ENCODE data around the gene RANBP17. TPM values are rescaled to one million over a fixed set of nuclear protein-coding genes. Genes with fewer than 3 reads are reported as not detected.

Gene RANBP17
- total and polyA plus RNA-seq, 2 of the 4 experiments (the other 2 are of a cell fraction), result 8.2 to 29.0 TPM

- ATAC-seq (ENCODE audit: low read depth) (no peak), DNase-seq (no peak)
- Histone ChIP-seq H4K91ac (ENCODE audit: insufficient read depth, low read depth, low read length) (no peak overlapping the region), H2AFZ (replicated peaks; ENCODE audit: low read length, poor library complexity) (no peak overlapping the region), H3K4me1 (ENCODE audit: control insufficient read depth, insufficient read depth, low read length) (peaks cover 2% of the 10 kb centered on the region; the same call in 1 of the 2 replicates), H3K4me3 (ENCODE audit: insufficient read depth, low read depth, low read length) (no peak overlapping the region), H2BK120ac (ENCODE audit: low read depth, low read length) (no peak overlapping the region), H2BK15ac (ENCODE audit: low read depth, low read length) (no peak overlapping the region), H2AK5ac (ENCODE audit: low read depth, low read length) (no peak overlapping the region), H3K9me3 (ENCODE audit: control insufficient read depth, insufficient read depth, low read length) (0 out of 2 replicates have a peak, but pooled peaks cover 4% of the 10 kb centered on the region), H3K9ac (ENCODE audit: low read depth, low read length) (no peak overlapping the region), H3K14ac (replicated peaks; ENCODE audit: low read depth, low read length) (no peak overlapping the region), H3K36me3 (ENCODE audit: control insufficient read depth, insufficient read depth, low read length) (no peaks in the 10 kb centered on the region), H3K9me1 (ENCODE audit: insufficient read depth, low read length) (no peaks in the 10 kb centered on the region), H4K8ac (ENCODE audit: low read depth in 2 of 2, low read length in 2 of 2) (no peak overlapping the region), H2AK9ac (replicated peaks; ENCODE audit: low read depth, low read length, poor library complexity) (no peak overlapping the region), H2BK20ac (ENCODE audit: low read depth, low read length) (no peak overlapping the region), H3K23ac (ENCODE audit: low read depth, low read length) (no peak overlapping the region), H4K20me1 (ENCODE audit: insufficient read depth, low read length) (peaks cover 5% of the 10 kb centered on the region; the same call in 1 of the 2 replicates), H4K5ac (ENCODE audit: low read depth, low read length) (no peak overlapping the region), H3K56ac (ENCODE audit: extremely low read depth, insufficient read depth, low read length) (no peak overlapping the region), H3K27ac (ENCODE audit: insufficient read depth, low read length) (no peak overlapping the region), H3K4ac (ENCODE audit: low read depth, low read length) (no peak overlapping the region), H3K18ac (ENCODE audit: low read depth, low read length) (no peak overlapping the region), H3K79me1 (ENCODE audit: low read depth in 1 of 2, low read length in 2 of 2) (no peaks in the 10 kb centered on the region), H3K27me3 (ENCODE audit: control insufficient read depth, insufficient read depth, low read length) (peaks cover 86% of the 10 kb centered on the region), H2BK5ac (ENCODE audit: low read depth, low read length, poor library complexity, severe bottlenecking) (no peak overlapping the region), H3K4me2 (ENCODE audit: low read depth, low read length) (no peak overlapping the region)
- no TSS peak for BruUV-seq (replicated peaks)
- intact Hi-C loops (cut with micrococcal nuclease), result no loop called here
- ChIA-PET CTCF (no interaction called here), POLR2A (ENCODE audit: unreplicated experiment) (no interaction called here)
- TF ChIP-seq POLR2A (IDR thresholded peaks at IDR 0.05; ENCODE audit: low read depth, low read length) (no peak), SMC3 (IDR thresholded peaks at IDR 0.05; ENCODE audit: low read depth, low read length) (no peak), RFX5 (IDR thresholded peaks at IDR 0.05; ENCODE audit: low read depth, low read length) (no peak), CEBPB (IDR thresholded peaks at IDR 0.05; ENCODE audit: low read depth, low read length) (no peak), USF2 (IDR thresholded peaks at IDR 0.05; ENCODE audit: low read depth, low read length) (no peak), CHD1 (IDR thresholded peaks at IDR 0.05; ENCODE audit: low read depth, low read length) (no peak), FOS (IDR thresholded peaks at IDR 0.05; ENCODE audit: low read depth, low read length) (no peak), ELK1 (IDR thresholded peaks at IDR 0.05; ENCODE audit: borderline replicate concordance, low read depth, low read length) (no peak), MAZ (IDR thresholded peaks at IDR 0.05; ENCODE audit: borderline replicate concordance, low read depth, low read length) (no peak), RAD21 (IDR thresholded peaks at IDR 0.05; ENCODE audit: low read length) (no peak), NFE2L2 (IDR thresholded peaks at IDR 0.05; ENCODE audit: low read depth, low read length) (no peak), RCOR1 (IDR thresholded peaks at IDR 0.05; ENCODE audit: insufficient replicate concordance, low read length) (no peak), BHLHE40 (IDR thresholded peaks at IDR 0.05; ENCODE audit: low read depth, low read length) (no peak), MAFK (IDR thresholded peaks at IDR 0.05; ENCODE audit: low read depth, low read length) (no peak), CTCF (conservative IDR thresholded peaks at IDR 0.05; ENCODE audit: low read depth, low read length) (no peak), MXI1 (IDR thresholded peaks at IDR 0.05; ENCODE audit: borderline replicate concordance, low read depth, low read length) (no peak)
- 10% methylated on average over 2 of the region's 9 CpGs; no CpG with 5 or more reads in 1 of the 2 experiments for WGBS, 2 experiments (ENCODE audit: extremely low coverage in 2 of 2, insufficient read length in 1 of 2)
- dilution Hi-C loops (cut with HindIII; ENCODE audit: low sequenced_read_pairs, unreplicated experiment), result no loop called here
- in situ Hi-C loops (cut with MboI; ENCODE audit: low sequenced_read_pairs), result no loop called here
These were observed 456.2 kb downstream of the RANBP17 start for GRCh38 chr5:171318026-171318425.

Data from IMR-90 (cell line).